IPS DF 19.7 (cell line): ENCODE data around the gene GTPBP2.

Source experiments
- DNase-seq: peaks from one replicate; pipeline ENCODE4 v3.0.0-alpha.2; 2013; ENCODE audit warnings: low read depth, low spot score

GTPBP2 gene

DNA sequence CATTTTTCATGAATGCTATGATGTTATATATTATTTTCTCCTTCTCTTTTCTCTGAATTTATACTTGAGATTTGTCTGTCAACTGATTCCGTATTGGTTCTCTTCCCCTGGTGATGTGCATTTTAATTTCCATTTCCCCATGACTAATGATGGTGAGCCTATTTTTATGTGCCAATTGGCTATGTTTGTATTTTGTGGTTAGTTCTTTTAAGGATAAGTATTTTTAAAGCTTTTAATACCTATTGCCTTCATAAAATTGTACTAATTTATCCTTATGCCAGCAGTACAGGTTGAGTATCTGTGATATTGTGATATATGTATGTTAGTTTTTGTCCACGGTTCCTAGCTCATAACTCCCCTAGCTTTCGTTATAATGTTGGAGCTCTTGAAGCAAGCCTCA is 50.3 kb downstream of the GTPBP2 start:
- DNase-seq: no peak

DNA sequence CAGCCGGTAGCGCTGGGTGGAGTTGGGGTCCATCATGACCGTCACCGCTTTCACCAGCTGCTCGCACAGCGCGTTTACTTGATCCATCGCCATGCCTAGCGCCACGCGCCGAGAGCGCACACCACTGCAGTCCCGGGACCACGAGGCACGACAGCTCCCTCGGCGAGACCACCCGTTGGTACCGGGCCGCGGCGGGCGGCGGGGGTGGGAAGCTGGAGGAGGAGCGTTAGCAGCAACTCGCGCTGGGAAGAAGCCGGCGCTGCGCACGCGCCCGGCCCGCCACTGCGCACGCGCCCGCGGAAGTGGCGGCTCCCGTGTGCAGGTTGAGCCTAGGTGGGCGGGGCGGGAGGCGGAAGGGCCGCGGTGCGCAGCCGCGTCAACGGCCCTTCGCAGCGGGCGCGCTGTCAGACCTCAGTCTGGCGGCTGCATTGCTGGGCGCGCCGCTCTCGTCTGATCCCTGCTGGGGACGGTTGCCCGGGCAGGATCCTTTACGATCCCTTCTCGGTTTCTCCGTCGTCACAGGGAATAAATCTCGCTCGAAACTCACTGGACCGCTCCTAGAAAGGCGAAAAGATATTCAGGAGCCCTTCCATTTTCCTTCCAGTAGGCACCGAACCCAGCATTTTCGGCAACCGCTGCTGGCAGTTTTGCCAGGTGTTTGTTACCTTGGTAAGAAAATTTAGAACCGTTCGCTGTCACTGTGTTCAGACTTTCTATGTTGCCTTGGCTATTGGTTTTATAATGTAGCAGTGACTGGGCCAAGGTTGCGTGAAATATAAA is 53.1 kb downstream of the GTPBP2 start, which contains the start of the genes POLH and XPO5:
Gene POLH (plus strand): TSS at position 414 of the 780 bp plus-strand sequence. CDS start 6,135 bp downstream, outside the sequence.
Gene XPO5 (minus strand): TSS at position 267 of the 780 bp plus-strand sequence. CDS start 174 bp downstream, at position 93.
- DNase-seq: peak; percentile 61

DNA sequence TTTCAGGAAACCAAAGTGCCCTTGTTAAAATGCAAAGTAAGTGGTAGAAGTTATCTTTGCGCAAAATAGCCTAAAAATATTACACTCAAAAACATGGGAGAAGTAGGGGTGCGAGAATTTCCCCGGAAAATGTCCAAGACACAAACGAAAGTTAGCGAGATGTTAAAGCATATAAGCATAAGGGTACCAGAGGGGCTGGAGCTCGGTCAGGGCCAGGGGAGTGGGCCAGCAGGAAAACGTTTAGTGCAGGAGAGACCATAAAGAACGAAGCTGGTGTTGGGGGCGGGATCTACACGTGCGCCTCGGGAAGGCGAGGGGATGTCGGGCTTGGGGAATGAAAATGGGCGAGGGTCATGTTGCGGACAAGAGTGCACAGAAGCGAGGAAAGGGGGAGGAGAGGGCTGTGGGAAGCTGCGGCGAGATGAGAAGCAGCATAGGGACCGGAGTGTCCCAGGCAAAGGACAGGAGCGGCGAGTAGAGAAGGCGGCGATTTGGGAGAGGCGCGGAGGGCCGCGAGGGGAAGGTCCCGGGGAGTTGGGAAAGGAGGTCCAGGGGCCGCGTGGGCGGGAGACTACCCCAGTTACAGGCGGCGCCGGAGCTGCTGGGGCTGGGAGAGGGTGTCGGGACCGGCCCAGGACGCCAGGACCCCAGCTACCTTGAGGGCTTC is 53.8 kb downstream of the GTPBP2 start:
- DNase-seq: peak; percentile 12

DNA sequence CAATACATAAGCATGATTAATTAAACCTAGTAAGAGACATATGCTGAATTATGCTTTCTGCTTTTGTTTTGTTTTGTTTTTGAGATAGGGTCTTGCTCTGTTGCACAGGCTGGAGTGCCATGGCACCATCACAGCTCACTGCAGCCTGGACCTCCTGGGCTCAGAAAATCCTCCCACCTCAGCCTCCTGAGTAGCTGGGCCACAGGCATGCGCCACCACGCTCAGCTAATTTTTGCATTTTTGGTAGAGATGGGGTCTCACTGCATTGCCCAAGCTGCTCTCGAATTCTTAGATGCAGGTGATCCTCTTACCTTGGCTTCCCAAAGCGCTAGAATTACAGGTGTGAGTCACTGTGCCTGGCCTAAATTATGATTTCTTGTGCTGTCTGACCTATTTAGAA is 57.0 kb downstream of the GTPBP2 start:
- no peak for DNase-seq

DNA sequence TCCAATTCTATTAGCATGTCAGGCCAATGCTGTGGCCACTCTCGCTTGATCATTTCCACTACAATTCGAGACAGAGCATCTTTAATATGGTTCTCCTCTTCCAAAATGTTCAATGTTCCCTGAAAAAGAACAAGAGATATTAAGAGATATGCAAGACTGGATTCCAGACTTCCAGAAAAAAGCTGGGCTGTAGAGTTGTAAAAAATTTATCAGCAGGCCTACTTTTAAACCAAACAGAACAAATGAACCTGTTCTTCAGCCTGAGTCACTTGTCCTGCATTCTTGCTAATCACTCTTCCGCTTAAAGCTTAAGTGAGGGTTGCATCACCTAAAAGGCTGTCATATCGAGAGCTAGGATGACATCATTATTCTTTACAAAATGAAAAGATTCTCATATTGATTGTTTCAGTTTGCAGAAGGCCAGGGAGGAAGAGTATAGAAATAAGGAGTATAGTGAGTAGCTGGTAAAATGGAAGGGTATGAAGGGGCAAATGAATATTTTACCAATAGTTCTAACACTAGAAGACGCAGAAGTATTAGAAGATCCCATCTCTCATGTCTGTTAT is 58.1 kb downstream of the GTPBP2 start:
- no peak for DNase-seq
